Parathyroid adenoma (tissue), 2 donors: ENCODE results near the gene PREB.

Experiments
- H2AFZ ChIP-seq: fragments of 300-600 bp; sonication (generic); one replicate; pipeline ENCODE4 v1.7.0; 2017; ENCODE audit warnings: antibody characterized with exemption, mild to moderate bottlenecking
- H3K27ac ChIP-seq: fragments of 300-600 bp; sonication (generic); one replicate; pipeline ENCODE4 v1.7.0; 2017
- H3K27me3 ChIP-seq: fragments of 300-600 bp; sonication (generic); one replicate; pipeline ENCODE4 v1.7.0; 2017; ENCODE audit warnings: low read length; ENCODE audit not compliant: control insufficient read depth, insufficient read depth
- H3K36me3 ChIP-seq: fragments of 300-600 bp; sonication (generic); one replicate; pipeline ENCODE4 v1.7.0; 2017; ENCODE audit warnings: low read length; ENCODE audit not compliant: control insufficient read depth, insufficient read depth
- H3K4me1 ChIP-seq: fragments of 300-600 bp; sonication (generic); one replicate; pipeline ENCODE4 v1.7.0; 2017; ENCODE audit warnings: control low read depth
- H3K4me2 ChIP-seq: fragments of 300-600 bp; sonication (generic); one replicate; pipeline ENCODE4 v1.7.0; 2017; ENCODE audit warnings: low read length
- H3K4me3 ChIP-seq: fragments of 300-600 bp; sonication (generic); one replicate; pipeline ENCODE4 v1.7.0; 2017; ENCODE audit warnings: low read depth, low read length
- H3K79me2 ChIP-seq: fragments of 300-600 bp; sonication (generic); one replicate; pipeline ENCODE4 v1.7.0; 2017; ENCODE audit warnings: control low read depth
- H3K9ac ChIP-seq: fragments of 300-600 bp; sonication (generic); one replicate; pipeline ENCODE4 v1.7.0; 2017; ENCODE audit warnings: mild to moderate bottlenecking
- H3K9me3 ChIP-seq: fragments of 300-600 bp; sonication (generic); one replicate; pipeline ENCODE4 v1.7.0; 2017; ENCODE audit warnings: low read length; ENCODE audit not compliant: control insufficient read depth
- TF ChIP-seq, protein P1 (sequence below): fragments of 300-600 bp; sonication (generic); IDR thresholded peaks from one replicate; pipeline ENCODE4 v1.7.0; 2017; ENCODE audit warnings: antibody characterized with exemption, mild to moderate bottlenecking
- donor health status: primary hyperparathyroidism.

The PREB gene

DNA sequence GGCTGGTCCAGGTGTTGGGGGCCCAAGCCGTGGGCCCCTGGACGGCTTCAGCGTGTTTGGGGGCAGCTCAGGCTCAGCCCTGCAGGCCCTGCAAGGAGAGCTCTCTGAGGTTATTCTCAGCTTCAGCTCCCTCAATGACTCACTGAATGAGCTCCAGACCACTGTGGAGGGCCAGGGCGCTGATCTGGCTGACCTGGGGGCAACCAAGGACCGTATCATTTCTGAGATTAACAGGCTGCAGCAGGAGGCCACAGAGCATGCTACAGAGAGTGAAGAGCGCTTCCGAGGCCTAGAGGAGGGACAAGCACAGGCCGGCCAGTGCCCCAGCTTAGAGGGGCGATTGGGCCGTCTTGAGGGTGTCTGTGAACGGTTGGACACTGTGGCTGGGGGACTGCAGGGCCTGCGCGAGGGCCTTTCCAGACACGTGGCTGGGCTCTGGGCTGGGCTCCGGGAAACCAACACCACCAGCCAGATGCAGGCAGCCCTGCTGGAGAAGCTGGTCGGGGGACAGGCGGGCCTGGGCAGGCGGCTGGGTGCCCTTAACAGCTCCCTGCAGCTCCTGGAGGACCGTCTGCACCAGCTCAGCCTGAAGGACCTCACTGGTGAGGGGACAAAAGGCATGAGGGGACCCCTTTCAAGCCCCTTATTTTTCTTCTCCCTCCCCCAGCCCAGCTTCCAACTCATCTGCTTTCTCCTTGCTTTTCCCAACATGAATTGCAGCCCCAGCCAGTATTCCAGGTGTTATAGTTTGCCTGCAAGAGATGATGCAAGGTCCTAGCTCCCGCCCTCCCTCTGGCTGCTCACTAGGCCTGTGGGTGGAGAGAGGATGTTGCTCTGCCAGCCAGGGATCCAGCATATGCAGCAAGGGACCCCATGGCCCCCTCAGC is 50.8 kb downstream of the PREB start:
- no peaks in the 10 kb centered on the region for H3K27me3 ChIP-seq
- H3K9me3 ChIP-seq: no peaks in the 10 kb centered on the region
- H3K4me1 ChIP-seq: peaks cover 15% of the 10 kb centered on the region
- no peak overlapping the region for H3K27ac ChIP-seq
- H3K4me3 ChIP-seq: no peak overlapping the region
- H3K4me2 ChIP-seq: no peak overlapping the region
- TF ChIP-seq, protein P1, sequence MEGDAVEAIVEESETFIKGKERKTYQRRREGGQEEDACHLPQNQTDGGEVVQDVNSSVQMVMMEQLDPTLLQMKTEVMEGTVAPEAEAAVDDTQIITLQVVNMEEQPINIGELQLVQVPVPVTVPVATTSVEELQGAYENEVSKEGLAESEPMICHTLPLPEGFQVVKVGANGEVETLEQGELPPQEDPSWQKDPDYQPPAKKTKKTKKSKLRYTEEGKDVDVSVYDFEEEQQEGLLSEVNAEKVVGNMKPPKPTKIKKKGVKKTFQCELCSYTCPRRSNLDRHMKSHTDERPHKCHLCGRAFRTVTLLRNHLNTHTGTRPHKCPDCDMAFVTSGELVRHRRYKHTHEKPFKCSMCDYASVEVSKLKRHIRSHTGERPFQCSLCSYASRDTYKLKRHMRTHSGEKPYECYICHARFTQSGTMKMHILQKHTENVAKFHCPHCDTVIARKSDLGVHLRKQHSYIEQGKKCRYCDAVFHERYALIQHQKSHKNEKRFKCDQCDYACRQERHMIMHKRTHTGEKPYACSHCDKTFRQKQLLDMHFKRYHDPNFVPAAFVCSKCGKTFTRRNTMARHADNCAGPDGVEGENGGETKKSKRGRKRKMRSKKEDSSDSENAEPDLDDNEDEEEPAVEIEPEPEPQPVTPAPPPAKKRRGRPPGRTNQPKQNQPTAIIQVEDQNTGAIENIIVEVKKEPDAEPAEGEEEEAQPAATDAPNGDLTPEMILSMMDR: no peak
- no peaks in the 10 kb centered on the region for H3K79me2 ChIP-seq
- no peak overlapping the region for H3K9ac ChIP-seq
- no peaks in the 10 kb centered on the region for H3K36me3 ChIP-seq
- H2AFZ ChIP-seq: no peak overlapping the region

DNA sequence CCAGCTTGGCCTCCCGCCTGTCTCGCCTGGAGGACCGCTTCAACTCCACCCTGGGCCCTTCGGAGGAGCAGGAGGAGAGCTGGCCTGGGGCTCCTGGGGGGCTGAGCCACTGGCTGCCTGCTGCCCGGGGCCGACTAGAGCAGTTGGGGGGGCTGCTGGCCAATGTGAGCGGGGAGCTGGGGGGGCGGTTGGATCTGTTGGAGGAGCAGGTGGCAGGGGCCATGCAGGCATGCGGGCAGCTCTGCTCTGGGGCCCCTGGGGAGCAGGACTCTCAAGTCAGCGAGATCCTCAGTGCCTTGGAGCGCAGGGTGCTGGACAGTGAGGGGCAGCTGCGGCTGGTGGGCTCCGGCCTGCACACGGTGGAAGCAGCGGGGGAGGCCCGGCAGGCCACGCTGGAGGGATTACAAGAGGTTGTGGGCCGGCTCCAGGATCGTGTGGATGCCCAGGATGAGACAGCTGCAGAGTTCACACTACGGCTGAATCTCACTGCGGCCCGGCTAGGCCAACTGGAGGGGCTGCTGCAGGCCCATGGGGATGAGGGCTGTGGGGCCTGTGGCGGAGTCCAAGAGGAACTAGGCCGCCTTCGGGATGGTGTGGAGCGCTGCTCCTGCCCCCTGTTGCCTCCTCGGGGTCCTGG is 51.5 kb downstream of the PREB start:
- no peak overlapping the region for H3K4me3 ChIP-seq
- H3K79me2 ChIP-seq: no peaks in the 10 kb centered on the region
- no peaks in the 10 kb centered on the region for H3K9me3 ChIP-seq
- H3K4me2 ChIP-seq: no peak overlapping the region
- H3K27me3 ChIP-seq: no peaks in the 10 kb centered on the region
- peaks cover 15% of the 10 kb centered on the region for H3K4me1 ChIP-seq
- H3K36me3 ChIP-seq: no peaks in the 10 kb centered on the region
- TF ChIP-seq, protein P1: no peak
- no peak overlapping the region for H3K9ac ChIP-seq
- no peak overlapping the region for H3K27ac ChIP-seq
- no peak overlapping the region for H2AFZ ChIP-seq

DNA sequence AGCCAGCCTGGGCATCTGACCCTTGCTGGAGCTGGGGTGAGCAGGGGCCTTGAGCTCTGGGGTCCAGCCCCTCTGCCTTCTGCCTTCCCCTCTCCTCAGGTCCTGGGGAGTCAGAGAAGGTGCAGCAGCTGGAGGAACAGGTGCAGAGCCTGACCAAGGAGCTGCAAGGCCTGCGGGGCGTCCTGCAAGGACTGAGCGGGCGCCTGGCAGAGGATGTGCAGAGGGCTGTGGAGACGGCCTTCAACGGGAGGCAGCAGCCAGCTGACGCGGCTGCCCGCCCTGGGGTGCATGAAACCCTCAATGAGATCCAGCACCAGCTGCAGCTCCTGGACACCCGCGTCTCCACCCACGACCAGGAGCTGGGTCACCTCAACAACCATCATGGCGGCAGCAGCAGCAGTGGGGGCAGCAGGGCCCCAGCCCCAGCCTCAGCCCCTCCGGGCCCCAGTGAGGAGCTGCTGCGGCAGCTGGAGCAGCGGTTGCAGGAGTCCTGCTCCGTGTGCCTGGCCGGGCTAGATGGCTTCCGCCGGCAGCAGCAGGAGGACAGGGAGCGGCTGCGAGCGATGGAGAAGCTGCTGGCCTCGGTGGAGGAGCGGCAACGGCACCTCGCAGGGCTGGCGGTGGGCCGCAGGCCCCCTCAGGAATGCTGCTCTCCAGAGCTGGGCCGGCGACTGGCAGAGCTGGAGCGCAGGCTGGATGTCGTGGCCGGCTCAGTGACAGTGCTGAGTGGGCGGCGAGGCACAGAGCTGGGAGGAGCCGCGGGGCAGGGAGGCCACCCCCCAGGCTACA is 52.3 kb downstream of the PREB start:
- Histone ChIP-seq H3K9ac (no peak overlapping the region), H3K36me3 (no peaks in the 10 kb centered on the region), H3K4me3 (no peak overlapping the region), H3K79me2 (no peaks in the 10 kb centered on the region), H3K9me3 (no peaks in the 10 kb centered on the region), H2AFZ (peak overlapping the region; percentile 65), H3K4me2 (no peak overlapping the region), H3K27me3 (no peaks in the 10 kb centered on the region), H3K27ac (peak overlapping the region; percentile 64), H3K4me1 (peaks cover 14% of the 10 kb centered on the region)
- TF ChIP-seq, protein P1: no peak
